Measurements from ENCODE around the gene STAT3.

- TF ChIP-seq POLR2AphosphoS5 (IDR thresholded peaks at IDR 0.05), result no peak
- no peak for TF ChIP-seq POLR2A (IDR thresholded peaks at IDR 0.05)
Observed at GRCh38 chr17:42429726-42430447, 41.6 kb upstream of the STAT3 start.
